Measurements from ENCODE around the gene GRAMD4.

GRAMD4 gene

DNA sequence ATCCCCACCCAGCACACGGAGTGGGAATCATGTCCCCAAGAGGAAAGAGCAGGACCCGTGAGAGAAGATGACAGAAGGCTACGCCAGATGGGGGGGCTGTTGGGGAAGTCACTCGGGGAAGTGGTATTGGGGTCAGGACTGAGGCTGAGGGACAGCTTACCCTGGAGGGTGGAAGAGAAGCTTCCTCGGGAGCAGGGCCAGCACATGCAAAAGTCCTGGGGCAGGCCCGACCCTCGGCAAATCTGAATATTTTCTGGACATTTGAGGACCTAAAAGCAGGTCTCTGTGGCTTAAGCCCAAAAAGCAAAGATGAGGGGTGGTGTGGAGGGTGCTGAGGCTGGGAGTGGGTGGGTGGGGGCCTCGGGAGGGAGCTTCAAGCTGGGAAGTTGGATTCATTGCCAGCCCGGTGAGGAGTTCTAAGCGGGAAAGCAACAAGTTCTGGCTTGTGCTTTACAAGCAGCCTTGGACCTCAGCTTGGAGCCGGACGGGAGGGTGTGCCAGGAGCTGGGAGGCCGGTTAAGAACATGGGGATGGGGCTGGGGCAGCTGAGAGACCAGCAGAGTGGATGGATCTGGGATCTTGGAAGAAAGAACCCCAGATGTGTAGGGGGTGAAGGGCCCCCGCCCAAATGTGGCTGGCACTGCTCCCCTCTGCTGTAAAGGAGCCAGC, 34.9 kb downstream of the GRAMD4 start:
- Mint-ChIP-seq H3K27ac (no peak overlapping the region), H3K4me1 (peaks cover 38% of the 10 kb centered on the region), H3K4me3 (no peak overlapping the region), H3K27me3 (no peaks in the 10 kb centered on the region), H3K9me3 (no peaks in the 10 kb centered on the region), H3K36me3 (ENCODE audit: low read depth) (peaks cover 7% of the 10 kb centered on the region)
- DNase-seq (no peak), ATAC-seq (no peak)

DNA sequence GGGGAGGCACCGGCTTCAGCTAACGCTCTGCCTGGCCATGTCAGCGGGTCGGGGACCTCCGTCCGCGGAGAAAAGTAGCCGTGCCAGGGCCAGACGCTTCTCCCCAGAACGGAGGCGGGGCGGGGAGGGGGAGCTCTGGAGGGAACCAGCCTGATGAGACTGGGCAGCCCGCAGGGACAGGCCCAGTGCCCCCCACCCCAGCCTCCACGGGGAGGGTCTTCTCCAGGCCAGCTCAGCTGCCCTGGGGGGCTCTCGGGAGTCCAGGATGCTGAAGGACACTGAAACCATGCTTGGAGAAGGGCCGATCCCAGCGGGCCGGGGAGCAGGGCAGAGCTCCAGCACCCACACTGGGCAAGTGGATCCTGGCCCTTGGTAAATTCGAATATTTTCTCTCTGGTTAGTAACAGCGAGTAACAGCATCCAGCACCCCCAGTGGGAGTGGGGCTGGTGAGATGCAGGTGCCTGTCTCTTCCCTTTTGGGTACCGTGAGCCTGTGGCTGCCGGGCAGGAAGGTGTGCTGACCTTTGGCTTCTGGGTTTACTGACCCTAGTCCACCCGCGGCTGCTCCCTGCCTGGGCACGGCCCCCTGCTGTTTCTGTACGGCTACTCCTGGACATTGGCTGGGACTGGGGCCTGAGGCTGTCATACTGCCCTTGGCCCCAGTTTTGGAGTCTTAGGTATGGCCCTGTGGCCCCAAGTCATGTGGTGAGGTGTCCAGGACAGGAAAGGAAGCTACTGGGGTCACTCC, 35.8 kb downstream of the GRAMD4 start:
- Mint-ChIP-seq H3K4me3 (no peak overlapping the region), H3K36me3 (ENCODE audit: low read depth) (peaks cover 7% of the 10 kb centered on the region), H3K27me3 (no peaks in the 10 kb centered on the region), H3K9me3 (no peaks in the 10 kb centered on the region), H3K27ac (no peak overlapping the region), H3K4me1 (peaks cover 43% of the 10 kb centered on the region)
- DNase-seq = no peak
- no peak for ATAC-seq

DNA sequence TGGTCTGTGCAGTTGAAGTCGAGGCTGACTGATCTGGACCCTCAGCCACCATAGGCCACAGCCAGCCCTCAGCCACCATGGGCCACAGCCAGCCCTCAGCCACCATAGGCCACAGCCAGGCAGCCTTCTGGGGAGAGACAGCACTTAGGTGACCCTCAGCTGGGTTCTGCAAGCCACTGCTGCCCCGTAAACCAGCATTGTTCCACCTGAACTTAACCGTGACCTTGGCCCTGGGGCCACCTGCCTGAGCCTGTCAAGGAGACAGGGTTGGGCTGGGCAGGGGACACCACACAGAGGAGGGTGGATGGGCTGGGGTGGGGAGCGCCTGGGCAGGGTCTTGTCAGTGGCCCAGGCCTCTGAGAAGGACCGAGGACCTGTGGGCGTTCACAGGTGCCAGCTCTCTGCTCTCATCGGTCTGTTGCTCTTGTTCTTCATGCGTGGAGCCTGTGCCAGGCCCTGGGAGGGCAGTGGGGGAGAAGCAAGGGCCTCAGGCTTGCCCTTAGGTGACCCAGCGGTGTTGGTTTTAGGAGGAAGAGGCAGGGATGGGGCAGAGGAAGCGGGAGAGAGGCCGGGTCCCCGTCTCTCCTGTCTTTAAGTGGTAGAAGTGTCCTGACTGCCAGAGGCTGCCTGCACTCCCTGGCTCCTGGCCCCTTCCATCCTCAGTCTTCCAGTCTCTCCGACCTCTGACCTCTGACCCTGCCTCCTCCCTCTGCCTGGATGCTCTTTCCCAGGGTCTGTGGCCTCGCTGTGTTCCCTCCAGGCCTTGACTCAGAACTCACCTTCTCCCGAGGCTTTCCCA, 36.9 kb downstream of the GRAMD4 start:
- H3K27me3 Mint-ChIP-seq = no peaks in the 10 kb centered on the region
- H3K4me3 Mint-ChIP-seq = no peak overlapping the region
- H3K36me3 Mint-ChIP-seq (ENCODE audit: low read depth) = peaks cover 5% of the 10 kb centered on the region
- no peak for ATAC-seq
- no peak for DNase-seq
- no peak overlapping the region for H3K27ac Mint-ChIP-seq
- peaks cover 45% of the 10 kb centered on the region for H3K4me1 Mint-ChIP-seq
- no peaks in the 10 kb centered on the region for H3K9me3 Mint-ChIP-seq

DNA sequence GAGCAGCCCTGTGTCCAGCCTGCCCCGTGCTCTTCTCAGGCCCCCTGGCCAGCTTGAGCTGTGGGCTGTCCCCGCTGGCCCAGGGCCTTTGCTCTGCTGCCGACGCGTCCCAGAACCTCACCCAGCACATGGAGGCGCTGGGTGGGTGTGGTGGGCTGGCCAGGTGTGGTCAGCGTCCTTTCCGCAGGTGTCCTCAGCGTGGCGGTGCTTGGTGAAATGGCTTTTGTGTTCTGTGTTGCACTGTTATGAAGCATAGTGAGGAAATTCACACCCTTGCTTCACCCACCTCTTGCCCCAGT, 37.4 kb downstream of the GRAMD4 start:
- H3K27ac Mint-ChIP-seq = no peak overlapping the region
- ATAC-seq (no peak), DNase-seq (no peak)
- H3K4me1 Mint-ChIP-seq = peaks cover 40% of the 10 kb centered on the region
- no peaks in the 10 kb centered on the region for H3K27me3 Mint-ChIP-seq
- peaks cover 3% of the 10 kb centered on the region for H3K36me3 Mint-ChIP-seq (ENCODE audit: low read depth)
- H3K9me3 Mint-ChIP-seq = no peaks in the 10 kb centered on the region
- H3K4me3 Mint-ChIP-seq = no peak overlapping the region

DNA sequence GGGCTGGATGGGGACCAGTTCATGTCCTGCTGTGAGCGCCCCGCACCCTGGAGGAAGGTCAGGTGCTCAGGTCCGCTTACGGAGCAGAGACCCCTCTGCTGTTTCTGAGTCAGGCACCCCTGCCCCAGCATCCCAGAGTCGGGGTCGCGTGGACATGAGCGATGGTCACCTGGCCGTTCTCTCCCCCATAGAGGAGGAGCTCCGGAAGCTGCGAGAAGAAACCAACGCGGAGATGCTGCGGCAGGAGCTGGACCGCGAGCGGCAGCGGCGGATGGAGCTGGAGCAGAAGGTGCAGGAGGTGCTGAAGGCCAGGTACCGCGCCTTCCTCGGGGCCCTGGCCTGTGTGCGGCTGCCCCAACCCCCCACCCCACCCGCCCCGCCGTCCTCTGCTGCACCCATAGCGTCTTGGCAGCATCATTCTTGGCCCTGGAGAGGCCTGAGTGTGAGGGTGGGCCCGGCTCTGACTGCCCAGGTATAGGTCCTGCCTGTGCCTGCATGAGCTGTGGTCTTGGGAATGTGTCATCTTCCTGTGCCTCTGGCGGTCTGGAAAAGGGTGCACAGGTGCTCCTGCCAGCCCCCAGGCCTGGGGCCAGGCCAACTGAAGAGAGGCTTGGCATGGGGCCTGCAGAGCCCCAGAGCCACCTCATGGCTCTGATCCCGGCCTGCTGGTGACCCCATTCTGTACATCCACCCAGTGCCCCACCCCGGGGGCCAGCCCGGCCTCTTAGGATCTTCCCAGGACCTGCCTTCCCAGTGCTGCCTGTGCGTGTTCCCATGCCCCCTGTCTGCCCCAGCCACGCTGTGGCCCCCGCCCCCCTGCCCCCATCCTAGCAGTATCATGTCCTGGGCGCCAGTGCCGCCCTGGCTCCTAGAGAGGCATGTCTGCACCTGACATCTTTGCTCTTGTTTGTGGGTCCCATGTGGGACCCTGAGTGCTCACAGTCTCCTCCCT, 38.1 kb downstream of the GRAMD4 start:
- no peak for DNase-seq
- ATAC-seq = no peak
- H3K9me3 Mint-ChIP-seq = no peaks in the 10 kb centered on the region
- no peak overlapping the region for H3K4me3 Mint-ChIP-seq
- no peaks in the 10 kb centered on the region for H3K36me3 Mint-ChIP-seq (ENCODE audit: low read depth)
- H3K27me3 Mint-ChIP-seq = no peaks in the 10 kb centered on the region
- H3K27ac Mint-ChIP-seq = peak overlapping the region; percentile 18
- H3K4me1 Mint-ChIP-seq = peaks cover 34% of the 10 kb centered on the region

DNA sequence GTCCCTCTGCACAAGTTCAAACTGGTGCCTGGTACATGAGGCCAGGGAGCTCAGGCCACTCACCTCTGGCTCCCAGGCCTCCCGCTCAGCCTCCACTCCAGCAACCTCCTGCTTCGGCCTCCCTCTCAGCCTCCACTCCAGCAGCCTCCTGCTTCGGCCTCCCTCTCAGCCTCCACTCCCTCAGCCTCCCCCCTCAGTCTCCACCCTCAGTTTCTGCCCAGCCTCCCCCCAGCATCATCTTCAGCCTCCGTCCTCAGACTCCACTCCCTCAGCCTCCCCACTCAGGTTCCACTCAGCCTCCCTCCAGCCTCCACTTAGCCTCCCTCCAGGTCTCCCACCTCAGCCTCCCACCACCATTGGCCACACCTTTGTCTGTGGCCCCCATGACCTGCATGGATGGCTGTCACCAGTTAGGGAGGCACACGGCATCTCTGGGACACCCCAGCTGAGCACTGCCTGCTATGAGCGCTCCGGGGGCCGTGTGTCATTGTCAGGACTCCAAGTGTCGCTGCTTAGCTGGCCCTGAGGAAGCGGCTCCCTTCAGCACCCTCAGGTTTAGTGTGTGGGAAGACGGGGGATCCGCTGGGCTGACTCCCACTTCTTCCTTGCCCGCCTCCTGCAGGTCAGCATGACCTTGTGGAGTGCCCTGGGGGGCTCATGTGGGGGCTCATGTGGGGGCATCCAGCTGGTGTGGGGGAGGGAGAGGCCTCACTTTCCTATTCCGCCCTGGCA, 39.0 kb downstream of the GRAMD4 start:
- peaks cover 27% of the 10 kb centered on the region for H3K4me1 Mint-ChIP-seq

DNA sequence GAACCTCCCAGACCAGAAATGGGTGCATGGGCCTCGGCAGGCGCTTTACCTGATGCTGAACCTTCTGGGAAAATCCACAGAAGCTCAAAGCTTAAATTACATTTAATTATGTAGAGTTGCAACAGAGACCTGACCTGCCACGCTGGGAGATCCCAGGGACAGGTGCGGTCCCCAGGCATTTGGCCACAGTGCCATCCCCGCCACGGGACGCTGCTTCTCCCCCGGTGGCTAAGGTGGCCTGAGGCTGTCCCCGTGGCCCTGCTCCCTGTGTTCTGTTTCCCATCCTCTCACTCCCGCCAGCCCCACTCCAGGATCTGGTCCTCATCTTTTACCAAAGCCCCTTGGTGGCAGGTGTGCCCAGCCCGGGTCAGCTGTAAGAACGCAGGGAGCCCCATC, 39.6 kb downstream of the GRAMD4 start:
- H3K4me1 Mint-ChIP-seq = peaks cover 23% of the 10 kb centered on the region
- no peak overlapping the region for H3K4me3 Mint-ChIP-seq
- H3K36me3 Mint-ChIP-seq (ENCODE audit: low read depth) = peaks cover 3% of the 10 kb centered on the region
- no peak overlapping the region for H3K27ac Mint-ChIP-seq
- ATAC-seq (no peak), DNase-seq (no peak)
- no peaks in the 10 kb centered on the region for H3K27me3 Mint-ChIP-seq
- H3K9me3 Mint-ChIP-seq = no peaks in the 10 kb centered on the region

More for the DNA sequence above, 39.0 kb downstream of the GRAMD4 start:
- Mint-ChIP-seq H3K27ac (peak overlapping the region; percentile 18), H3K27me3 (no peaks in the 10 kb centered on the region), H3K4me3 (no peak overlapping the region), H3K9me3 (no peaks in the 10 kb centered on the region), H3K36me3 (ENCODE audit: low read depth) (peaks cover 3% of the 10 kb centered on the region)
- DNase-seq = no peak
- no peak for ATAC-seq

DNA sequence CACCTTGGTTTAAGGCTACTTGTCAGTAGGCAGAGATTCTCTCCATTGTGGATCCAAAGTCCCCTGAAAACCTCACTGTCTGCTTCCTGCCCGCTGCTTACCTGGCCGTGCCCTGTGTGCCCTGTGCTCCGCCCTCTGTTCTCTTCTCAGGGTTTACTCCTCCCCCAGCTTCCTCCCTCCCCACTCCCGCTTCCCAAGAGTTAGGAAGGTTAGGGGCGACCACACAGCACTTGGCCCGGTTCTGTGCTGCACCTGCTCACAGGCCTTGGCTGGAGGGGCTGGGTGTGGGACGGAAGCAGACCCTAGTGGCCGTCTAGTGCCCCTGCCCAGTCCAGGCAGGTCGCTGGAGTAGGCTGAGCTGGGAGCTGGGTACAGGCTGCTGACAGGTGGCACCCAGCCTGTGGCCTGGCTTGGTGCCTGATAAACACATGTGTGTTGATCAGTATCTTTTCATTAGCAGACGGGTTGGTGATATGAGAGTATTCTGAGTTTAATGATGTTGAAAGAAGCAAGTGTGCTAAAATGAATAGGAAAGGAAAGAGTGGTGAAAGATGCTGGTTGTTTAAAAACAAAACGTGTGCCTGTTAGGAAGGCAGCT, 40.5 kb downstream of the GRAMD4 start:
- Mint-ChIP-seq H3K4me1 (peaks cover 22% of the 10 kb centered on the region), H3K36me3 (ENCODE audit: low read depth) (peaks cover 3% of the 10 kb centered on the region), H3K27me3 (no peaks in the 10 kb centered on the region), H3K4me3 (no peak overlapping the region), H3K9me3 (no peaks in the 10 kb centered on the region), H3K27ac (peak overlapping the region; percentile 74)
- DNase-seq (no peak), ATAC-seq (no peak)

DNA sequence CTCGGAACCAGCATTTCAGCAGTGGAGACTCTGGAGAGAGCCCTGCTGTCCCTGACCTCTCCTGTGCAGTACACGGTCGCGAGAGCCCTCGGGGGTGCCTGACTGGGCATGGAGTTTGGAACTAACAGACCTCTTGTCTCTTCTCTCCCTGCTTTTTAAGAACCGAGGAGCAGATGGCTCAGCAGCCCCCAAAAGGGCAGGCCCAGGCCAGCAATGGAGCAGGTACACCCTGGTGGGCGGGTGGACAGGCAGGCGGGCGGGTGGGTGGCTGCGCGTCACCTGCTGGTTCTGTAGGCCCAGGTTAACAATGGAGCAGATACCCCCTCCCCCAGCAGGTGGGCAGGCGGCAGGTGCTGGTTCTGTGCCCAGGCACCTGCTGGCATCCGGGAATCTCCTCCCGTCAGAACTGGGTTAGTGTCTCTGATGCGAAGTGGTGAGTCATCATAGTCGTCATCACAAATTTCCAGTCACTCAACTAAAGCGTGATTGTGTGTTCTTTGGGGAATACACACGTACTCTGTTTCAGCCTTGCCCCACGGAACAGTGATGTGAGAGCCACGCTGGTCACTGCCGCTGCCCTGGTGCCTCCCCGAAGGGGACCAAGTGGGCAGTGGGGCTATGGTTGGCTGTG, 41.1 kb downstream of the GRAMD4 start:
- H3K4me3 Mint-ChIP-seq = no peak overlapping the region
- H3K27ac Mint-ChIP-seq = peak overlapping the region; percentile 74
- H3K27me3 Mint-ChIP-seq = no peaks in the 10 kb centered on the region
- DNase-seq (no peak), ATAC-seq (peak; percentile 78)
- no peaks in the 10 kb centered on the region for H3K9me3 Mint-ChIP-seq
- H3K4me1 Mint-ChIP-seq = peaks cover 22% of the 10 kb centered on the region
- peaks cover 3% of the 10 kb centered on the region for H3K36me3 Mint-ChIP-seq (ENCODE audit: low read depth)

DNA sequence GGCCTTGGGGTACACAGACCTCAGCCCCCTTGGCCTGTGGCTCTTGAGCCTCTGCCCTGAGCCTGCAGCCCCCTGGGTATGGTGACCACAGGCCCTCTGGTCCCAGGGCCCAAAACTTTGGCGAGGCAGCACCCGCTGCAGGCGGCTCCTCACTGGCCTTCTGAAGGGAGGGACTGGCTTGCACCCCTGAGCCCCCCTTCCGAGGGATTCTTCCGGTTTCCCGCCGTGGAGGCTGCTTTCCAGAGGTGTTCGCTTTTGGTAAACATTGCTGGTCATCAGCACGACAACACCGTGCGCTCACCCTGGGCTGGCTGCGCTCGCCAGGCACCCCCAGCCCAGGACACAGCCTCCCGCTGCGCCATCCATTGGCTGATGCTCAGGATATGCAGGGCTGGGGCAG, 42.0 kb downstream of the GRAMD4 start:
- H3K27me3 Mint-ChIP-seq = no peaks in the 10 kb centered on the region
- H3K4me3 Mint-ChIP-seq = no peak overlapping the region
- no peak for DNase-seq
- peak overlapping the region; percentile 31 for H3K27ac Mint-ChIP-seq
- H3K4me1 Mint-ChIP-seq = peaks cover 22% of the 10 kb centered on the region
- H3K36me3 Mint-ChIP-seq (ENCODE audit: low read depth) = peaks cover 3% of the 10 kb centered on the region
- H3K9me3 Mint-ChIP-seq = no peaks in the 10 kb centered on the region
- ATAC-seq = no peak

DNA sequence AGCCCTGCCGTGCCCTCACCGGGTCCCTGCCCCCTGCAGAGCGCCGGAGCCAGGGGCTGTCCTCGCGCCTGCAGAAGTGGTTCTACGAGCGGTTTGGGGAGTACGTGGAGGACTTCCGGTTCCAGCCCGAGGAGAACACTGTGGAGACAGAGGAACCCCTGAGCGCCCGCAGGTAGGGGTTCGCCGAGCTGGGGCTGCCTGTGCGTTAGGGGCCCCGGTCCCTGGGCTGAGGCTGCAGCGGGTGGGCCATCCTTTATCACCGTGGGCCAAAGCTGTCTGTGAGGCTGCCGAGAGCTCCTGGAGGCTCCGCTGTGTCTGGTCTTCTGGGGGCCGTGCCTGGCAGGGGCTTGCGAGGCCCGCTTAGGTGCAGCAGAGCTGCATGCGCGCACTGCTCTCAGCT, 42.8 kb downstream of the GRAMD4 start:
- ATAC-seq (no peak), DNase-seq (no peak)
- peaks cover 3% of the 10 kb centered on the region for H3K36me3 Mint-ChIP-seq (ENCODE audit: low read depth)
- peaks cover 22% of the 10 kb centered on the region for H3K4me1 Mint-ChIP-seq
- H3K4me3 Mint-ChIP-seq = no peak overlapping the region
- H3K27me3 Mint-ChIP-seq = no peaks in the 10 kb centered on the region
- H3K9me3 Mint-ChIP-seq = no peaks in the 10 kb centered on the region
- H3K27ac Mint-ChIP-seq = no peak overlapping the region

DNA sequence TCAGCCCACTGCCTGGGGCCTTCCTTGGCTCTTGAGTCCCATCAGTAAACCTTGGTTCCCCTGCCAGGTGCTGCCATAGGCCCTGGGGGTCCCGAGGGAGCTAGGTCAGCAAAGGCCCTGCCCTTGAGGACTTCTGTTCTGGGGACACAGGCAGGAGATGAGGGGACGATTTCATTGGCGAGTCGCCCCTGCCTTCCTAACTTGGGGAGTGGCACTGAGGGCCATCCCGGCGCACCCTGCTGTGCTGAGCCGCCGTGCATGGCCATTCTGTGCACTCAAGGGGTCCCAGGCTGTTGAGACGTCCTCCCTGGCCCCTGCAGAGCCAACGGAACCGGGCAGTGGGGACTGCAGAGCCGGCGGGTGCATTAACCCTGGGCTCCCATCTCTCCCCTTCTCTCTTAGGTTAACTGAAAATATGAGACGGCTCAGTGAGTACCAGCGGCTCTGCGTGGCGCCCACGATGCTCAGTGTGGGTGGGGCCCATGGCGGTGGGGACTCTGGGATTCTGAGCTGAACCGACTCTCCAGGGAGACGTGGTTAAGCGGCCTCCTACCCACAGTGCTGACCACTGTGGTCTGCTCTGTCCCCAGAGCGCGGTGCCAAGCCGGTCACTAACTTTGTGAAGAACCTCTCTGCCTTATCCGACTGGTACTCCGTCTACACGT, 43.4 kb downstream of the GRAMD4 start:
- DNase-seq (no peak), ATAC-seq (no peak)
- H3K27me3 Mint-ChIP-seq = no peaks in the 10 kb centered on the region
- peaks cover 22% of the 10 kb centered on the region for H3K4me1 Mint-ChIP-seq
- H3K9me3 Mint-ChIP-seq = no peaks in the 10 kb centered on the region
- no peak overlapping the region for H3K4me3 Mint-ChIP-seq
- peaks cover 3% of the 10 kb centered on the region for H3K36me3 Mint-ChIP-seq (ENCODE audit: low read depth)
- H3K27ac Mint-ChIP-seq = peak overlapping the region; percentile 22

Measured in activated naive CD8-positive, alpha-beta T cell treated with anti-CD3 and anti-CD28 coated beads, Interleukin-2, amount 50 U/mL, for 24 hours (primary cell).